NCI-H524 (cell line): ENCODE results near the gene KISS1.

Source experiments
- DNase-seq, 2 experiments: peaks; one replicate each; lab custom pipeline; 2025; lab: John Stamatoyannopoulos, UW

The KISS1 gene

DNA sequence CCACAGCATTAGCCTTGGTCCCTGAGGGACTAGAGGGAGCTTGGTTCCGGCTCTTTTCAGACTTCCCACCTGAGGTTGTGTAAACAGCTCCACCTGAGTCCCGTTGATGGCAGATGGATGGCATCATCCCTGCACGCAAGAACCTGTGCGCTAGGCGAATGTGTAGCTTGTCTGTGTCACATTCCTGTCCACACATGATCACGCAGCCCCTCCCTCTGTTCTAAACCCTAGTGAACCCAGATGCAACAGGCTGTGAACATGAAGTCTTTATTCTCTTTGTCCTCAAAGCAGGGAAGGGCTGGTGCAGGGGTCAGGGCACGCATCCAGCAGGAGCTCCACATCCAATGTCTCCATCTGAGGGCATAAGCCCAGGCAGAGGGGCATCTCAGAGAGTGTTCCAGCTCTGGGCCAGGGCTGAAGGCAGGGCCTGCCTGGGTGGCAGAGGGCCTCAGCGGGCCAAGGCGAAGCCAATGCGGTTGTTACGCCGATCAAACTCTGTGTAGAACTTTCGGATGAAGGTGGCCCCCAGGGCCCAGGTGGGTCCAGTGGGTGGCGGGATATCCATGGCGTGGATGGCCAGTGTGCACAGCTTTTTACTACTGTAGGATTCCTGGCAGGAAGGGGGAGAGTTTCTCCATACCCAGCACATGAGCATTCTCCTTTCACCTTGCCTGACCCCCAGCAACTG, 41.6 kb downstream of the KISS1 start:
- no peak for DNase-seq

DNA sequence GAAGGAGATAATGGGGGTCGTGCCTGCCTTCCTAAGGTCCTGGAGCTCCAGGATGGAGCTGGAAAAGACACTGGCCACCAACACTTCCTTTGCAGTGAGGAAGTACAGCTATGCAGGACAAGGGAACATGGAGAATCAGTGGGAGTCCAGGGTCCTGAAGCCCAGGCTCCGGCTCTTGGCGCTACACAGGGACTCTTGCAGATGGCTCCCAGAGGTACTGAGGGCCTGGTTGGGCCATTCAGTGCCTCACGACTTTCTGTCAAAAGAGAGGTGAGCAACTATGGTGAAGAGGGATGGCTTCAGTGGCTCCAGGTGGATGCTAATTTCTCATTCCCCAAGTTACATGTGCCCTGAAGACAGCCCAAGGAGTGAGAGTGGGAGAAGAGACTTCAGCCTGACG, 42.6 kb downstream of the KISS1 start:
- DNase-seq = no peak

DNA sequence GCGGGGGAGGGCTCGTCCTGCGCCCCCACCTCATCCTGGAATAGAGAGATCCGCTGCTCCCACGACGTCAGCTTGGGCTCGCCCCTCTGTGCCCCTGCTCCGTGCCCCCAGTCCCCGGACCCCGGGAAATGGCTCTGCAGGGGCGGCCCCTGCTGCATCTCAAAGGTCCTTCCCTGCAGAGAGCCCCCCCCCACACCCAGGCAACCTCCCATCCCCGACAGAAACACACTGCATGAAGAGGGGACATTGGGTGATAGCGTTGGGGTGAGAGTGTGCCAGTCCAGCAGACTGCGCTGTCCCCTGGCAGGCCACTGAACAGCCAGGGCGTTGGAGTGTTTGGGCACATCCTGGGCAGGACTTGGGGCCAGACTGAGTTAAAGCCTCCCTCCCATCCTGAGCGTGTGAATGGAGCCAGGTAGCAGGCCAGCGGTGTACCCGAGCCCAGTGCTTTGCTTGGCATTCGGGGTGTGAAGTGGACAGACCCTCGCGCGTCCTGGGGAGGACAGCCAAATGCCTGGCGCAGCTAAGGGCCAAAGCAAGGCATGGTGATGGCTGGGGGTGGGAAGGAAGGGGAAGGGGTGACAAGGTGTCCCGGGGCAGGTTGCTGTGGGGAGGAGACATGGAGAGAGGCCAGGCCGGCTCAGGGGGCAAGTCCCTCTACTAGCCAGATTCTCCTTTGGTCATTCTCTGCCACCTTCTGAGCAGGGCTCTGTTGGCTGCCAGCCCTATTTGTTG, 43.8 kb downstream of the KISS1 start:
- DNase-seq = peak in 1 of 2 experiments; percentile 21

DNA sequence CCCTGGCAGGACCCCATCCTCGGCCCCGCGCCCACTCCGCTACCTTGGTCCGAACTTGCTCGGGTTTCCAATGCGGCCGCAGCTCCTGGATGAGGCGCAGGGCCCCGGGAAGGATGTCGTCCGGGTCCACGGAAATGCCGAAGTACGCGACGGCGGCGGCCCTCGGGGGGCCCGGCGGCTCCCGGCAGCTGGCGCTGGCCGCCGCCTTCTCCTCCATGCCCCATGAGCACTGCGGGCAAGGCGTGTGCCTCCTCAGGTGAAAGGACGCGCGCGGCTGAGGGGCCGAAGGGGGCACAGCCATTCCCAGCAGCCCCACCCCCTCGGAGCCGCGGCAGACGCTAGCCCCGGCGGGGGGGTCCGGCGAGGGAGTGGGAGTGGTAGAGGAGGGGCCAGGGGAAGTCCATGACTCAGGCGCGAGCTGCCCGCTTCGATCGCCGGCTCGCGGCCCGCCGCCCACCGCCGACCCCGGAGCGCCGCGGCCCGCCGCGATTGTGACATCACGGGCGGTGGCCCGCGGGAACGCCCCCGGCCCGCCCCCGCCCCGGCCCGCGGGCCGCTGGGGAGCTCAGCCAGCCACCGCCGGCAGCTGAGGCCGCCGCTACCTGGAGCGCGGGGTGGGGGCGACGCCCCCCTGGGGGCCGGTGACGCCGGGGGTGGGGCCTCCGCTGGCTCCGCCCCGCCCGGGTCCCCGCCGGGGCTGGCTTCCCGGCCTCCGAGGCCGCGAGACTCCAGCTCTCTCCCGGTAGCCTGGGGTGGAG, 44.6 kb downstream of the KISS1 start, which contains the start of gene ETNK2:
Gene ETNK2, minus strand, starts transcription at position 493 of the 758 bp plus-strand sequence. Its CDS starts 192 bp downstream, at position 301.
- DNase-seq = peak; percentile 21 to 48

DNA sequence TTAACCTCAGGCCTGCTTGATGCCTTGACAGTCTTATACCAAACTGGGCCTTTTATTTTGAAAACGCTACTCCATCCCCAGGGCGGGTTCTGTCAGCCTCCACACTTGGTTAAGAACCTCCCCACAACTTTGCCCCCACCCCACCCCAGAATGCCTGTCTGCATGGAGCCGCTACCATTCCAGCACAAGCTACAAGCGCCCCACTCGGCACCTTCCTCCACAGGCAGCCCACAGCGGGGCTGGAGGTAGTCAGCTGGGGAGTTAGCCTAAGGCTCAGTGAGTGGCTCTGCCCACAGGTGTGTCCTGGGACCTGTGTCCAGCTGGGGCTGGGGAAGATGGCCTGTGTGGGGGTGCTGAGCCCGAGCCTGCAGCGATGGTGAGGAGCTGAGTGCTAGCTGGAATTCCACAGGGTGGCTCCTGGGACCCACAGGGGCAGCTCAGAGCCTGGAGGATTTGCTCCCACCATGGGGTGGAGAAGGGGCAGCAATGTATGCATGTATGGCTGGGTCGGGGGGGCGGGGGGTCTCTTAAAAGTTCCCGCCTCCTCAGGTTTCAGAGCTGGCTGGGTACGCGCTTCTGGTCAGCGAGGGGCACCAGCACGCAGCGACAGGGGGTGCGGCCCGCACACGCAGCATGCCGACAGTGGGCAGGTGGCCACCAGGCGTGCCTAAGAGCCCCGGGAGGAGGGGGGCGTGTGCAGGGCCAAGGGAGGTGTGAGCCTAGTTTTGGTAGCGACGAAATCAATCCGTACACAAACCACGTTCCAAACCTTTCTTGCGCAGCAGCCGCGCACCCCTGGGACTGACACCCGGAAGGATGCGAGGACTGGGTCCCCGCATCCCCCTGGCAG, 45.4 kb downstream of the KISS1 start:
- peak in 1 of 2 experiments; percentile 26 for DNase-seq

DNA sequence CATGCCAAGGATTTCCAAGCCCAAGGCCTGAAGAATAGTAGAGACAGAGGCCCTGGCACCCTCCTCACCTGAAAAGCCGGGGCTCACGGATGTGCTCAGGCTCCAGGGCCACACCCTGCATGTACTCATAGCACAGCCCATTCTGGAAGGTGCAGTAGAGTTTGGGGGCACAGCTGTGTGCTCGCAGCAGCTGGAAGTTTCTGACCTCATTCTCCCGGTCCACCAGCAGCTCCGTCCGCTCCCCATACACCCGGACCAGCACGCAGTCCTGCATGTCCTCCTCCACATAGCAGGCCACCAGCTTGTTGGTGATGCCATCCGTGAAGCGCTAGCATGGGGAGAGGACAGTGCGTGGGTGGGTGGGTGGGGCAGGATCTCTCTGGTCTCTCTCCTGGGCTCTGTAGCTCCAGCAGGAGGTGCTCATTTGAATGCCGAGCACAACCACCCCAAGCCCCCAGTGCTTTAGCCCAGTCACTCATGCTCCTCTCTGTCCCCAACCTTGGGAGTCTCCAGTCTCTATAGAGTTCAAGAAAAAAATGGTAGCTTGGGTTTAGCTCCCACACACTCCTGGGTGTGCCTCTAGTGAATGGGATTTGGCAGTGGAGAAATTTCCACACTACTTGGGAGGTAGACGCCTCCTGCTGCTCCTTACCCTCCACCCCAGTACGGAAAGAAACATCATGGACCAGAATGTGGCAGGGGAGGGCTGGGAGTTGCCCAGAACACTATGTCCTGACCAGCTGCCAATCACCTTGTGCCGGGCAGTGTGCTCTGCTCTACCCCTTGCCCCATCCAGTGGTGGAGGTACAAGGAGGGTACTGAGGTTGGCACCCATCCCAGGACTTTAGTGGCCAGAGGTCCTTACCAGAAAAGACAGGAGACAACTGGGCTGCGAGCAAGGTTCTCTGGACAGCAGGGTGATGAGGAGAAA, 46.4 kb downstream of the KISS1 start:
- no peak for DNase-seq

DNA sequence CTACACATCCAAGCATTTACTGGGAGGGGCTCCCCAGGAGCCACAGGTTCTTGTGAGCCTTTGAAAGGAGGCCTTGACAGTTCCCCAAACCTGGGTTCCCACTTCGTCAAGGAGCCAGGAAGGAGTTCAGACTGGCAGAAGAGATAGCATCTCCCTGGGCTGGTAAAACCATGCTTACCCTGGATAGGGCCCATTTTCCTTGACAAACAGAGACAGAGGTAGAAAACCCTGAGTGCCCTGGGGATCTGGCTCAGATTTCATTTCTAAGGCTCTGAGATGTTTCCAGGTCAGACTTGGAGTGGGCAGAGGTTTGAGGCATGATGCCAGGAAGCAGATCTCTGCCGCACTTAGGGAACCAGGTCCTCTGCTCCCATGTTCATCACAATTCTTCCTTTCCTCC, 47.2 kb downstream of the KISS1 start:
- DNase-seq = no peak

DNA sequence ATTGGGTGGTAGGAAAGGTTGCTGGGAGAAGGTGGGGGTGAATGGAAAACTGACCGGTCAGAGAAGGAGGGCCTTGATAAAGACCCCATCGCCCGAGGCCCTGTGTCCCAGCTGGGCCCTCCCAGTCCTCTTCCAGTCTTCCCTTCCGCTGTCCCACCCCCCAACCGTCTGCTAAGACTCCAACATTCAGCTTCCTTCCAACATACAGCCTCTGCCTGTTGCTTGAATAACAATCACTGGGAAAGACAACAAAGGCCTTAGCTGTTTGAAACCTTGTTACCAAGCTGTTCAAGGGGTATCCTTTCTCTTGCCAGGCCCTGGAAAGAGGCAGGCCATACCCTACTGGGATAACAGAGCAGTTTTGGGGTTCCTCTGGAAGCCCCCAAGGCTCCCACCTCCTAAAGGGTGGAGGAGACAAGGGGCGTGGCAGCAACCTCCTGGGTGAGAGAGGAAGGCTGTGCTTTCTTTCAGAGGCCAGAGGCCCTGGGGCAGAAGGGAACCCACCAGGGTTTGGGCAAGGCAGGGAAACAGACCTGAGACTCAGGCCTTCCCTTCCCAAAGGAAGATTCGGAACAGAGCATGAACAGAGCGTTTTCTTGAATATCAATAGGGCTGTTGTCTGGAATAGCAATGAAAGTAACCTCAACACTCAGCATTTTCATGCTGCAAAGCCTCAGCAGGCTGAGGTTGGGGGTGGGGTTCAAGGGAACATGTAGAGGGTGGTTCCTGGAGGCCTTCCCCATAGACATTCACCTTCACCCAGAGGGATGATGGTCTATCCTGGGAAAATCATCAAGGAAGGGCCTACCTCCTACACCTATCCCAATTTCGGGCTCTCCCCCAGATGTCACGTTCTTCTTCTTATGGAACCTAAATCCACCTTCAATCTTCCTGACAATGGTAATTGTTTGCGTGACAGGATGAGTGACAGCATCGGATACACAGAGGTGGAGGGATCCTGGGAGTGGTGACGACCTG, 48.6 kb downstream of the KISS1 start:
- DNase-seq = no peak

DNA sequence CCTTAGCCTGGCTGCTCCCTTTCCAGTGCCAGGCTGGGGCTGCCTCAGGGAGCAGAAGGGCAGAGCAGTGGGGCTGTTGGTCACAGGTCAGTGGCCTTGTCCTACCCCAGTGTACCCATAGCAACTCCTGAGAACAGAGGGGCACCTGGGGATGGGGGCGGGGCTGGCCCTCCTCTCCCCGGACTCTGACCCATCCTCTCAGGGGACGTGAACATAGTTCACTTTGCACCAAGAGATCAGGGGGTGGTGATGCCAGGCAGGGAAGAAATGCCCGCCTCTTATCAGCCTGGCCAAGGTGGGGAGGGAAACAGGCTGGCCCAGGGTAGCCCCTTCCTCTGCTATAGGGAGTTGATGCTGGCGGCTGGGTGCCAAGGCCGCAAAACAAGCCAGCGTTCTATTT, 49.3 kb downstream of the KISS1 start:
- DNase-seq = no peak

DNA sequence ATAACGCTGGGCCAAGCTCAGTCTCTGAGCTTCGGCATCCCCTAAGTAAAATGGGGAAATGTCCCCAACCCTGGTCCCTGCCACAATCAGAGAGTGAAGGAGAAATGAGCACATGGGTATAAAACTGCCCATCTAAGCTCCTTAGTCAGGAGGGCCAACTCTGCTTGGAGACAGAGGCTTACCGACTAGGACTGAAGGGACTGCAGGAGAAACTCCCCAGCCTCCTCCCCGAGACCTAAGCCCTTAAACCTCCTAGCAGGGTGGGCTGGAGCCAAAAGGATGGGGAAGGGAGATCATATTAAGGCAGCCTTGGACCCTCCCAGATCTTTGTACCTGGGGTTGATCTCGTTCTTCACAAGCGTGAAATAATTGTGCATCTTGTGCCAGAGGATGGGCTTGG, 50.0 kb downstream of the KISS1 start:
- no peak for DNase-seq

DNA sequence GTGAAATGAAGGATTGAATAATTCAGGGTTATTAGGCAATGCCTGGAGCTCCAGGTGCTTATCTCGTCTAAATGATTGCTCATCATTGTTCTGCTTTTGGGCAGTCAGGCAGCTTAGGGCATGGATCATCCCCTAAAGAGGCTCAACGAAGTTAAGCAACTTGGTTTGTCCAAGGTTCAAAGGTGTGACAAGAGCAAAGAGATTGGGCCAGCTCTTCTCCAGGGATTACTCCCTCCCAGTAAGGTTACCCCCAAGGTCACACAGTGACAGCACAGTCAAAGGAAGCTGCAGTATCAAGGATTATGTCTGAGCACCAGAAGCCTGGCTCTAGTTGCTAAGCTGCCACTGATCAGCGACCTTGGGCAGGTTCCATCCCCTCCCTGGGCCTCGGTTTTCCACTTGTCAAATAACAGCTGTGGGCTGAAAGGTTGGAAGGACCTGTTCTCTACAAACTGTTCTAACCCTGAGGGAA, 51.2 kb downstream of the KISS1 start:
- no peak for DNase-seq

DNA sequence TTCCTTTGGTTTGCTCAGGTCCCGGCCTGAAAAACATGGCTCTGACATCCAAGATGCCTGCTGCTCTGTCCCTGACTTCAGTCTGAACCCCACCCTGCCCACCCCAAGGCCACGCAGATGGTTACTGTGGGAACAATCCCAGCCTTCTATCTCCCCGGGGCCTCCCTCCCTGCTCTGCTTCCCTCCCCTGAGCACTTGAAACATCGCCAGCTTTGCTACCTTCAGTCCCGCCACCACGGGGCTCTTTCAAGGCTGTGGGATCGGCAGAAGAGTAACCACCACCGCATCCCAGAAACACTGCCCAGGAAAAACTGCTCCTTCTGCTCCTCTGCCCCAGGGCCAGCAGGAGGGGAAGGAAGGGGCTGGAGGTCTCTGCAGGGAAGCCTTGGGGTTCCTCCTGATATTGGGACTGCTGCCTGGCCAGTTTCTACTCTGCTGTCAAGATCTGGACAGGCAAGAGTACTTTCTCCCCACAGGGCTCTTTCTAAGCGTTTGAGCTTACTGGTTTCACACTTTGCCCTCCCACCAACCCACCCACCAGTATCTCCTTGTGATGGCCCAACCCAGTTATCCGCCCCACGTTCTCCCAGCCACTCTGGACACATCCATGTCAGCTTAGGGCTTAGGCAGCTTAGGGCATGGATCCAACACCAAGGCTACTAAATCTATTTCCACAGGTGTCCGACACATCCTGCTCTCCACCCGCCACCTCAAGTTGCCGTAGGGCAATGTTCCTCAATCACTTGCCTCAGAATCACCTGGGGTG, 52.8 kb downstream of the KISS1 start:
- no peak for DNase-seq

DNA sequence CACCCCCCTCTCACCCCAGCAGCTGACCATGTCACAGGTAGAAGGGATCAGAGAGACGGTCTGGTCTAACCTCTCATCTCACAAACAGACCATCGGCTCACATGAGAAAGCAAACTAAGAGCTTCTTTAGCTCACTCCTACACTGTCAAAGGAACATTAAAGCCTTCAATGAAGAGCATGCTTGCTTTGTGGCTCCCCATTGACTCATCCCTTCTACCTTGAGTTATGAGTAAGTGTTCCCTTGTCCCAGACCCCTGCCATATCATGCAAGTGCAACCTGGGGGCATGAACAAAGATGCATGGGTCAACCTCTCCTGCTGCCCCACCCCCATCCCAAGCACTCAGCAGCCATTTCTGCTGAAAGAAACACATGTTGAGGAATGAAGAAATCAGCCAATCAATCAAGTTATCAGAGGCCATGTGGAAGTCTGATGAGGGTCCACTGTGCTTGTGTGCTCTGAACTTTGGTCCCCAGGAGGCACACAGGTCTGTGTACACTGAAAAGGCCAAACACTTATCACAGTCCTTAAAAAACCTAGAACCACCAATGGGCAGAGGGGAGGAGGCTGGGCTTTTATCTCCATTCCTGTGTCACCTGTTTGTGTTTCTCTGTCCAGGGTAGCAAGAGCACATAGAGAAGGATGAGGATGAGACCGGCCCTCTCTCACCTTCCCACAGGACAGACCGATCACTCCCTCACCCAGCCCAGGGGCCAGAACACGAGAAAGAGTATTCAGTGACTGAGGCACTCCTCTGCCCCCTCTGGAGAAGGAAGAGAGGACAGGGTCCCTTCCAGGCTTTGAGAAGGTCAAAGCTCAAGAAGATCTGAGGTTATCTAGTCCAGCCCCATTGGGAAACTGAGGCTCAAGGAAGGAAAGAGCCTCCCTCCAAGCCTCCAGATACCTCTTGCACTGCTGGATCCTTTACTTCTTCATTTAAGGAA, 54.0 kb downstream of the KISS1 start:
- no peak for DNase-seq

DNA sequence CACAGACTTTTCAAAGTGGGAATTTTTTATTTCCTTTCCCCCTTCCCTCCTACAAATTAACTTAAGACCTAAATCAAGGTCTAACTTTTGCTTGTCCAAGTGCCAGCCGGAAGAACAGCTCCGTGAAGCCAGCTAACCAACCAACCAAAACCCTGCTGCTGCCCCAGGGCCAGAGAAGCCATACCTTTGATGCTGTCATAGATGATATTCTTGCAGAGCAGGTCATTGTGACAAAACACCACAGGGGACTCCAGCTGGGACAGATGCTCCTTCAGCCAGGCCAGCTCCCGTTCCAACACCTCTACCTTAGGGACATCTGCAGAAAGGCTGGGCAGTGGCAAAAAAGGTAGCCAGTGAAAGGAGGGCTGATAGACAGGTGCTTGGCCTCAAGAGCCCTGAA, 55.2 kb downstream of the KISS1 start:
- no peak for DNase-seq
